Epithelial cell of prostate (primary cell): ENCODE results near the gene SLC39A11.

Experiments
- DNase-seq: peaks from one replicate; pipeline ENCODE4 v3.0.0-alpha.2; 2011; ENCODE audit warnings: low read depth, low spot score
- H3K27ac ChIP-seq: fragments of 450-650 bp; 2 replicates; pipeline ENCODE4 v1.5.1; 2017; ENCODE audit warnings: mild to moderate bottlenecking

SLC39A11 gene

DNA sequence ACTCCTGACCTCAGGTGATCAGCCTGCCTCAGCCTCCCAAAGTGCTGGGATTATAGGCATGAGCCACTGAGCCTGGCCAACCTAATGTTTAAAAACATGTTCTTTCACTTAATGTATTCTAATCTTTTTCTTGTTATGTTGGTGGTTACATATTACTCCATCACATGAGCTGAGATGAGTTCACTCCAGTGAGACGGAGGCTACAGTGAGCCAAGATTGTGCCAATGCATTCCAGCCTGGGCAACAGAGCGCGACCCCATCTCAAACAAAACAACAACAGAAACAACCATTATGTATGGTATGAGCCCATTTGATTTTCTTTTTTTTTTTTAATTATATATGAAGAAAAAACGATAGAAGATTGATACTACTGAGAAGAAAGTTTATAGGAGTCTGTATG, 39.6 kb downstream of the SLC39A11 start:
- no peak overlapping the region for H3K27ac ChIP-seq
- DNase-seq: no peak

DNA sequence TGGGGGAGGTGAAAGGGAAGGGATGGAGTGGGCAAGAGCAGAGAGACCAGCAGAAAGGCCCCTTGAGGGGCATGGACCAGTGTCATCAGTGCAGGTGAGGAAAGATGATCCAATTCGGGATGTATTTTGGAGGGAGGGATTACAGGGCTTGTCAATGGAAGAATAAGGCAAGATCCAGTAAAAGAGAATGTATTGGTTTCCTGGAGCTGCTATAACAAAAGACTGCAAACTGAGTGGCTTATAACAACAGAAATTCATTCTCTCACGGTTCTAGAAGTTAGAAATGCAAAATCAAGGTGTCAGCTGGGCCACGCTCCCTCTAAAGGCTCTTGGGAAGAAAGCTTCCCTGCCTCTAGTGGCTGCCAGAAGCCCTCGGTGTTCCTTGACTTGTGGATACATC, 41.7 kb downstream of the SLC39A11 start:
- no peak overlapping the region for H3K27ac ChIP-seq
- DNase-seq: no peak

DNA sequence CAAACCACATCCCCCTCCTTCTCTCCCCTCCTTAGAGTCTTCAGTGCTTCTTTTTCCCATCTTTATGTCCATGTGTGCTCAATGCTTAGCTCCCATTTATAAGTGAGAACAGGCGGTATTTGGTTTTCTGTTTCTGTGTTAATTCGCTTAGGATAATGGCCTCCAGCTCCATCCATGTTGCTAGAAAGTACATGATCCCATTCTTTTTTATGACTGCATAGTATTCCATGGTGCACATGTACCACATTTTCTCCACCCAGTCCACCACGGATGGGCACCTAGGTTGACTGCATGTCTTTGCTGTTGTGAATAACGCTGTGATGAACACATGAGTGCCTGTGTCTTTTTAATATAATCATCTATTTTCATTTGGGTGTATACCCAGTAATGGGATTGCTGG, 44.3 kb downstream of the SLC39A11 start:
- DNase-seq: no peak
- no peak overlapping the region for H3K27ac ChIP-seq

DNA sequence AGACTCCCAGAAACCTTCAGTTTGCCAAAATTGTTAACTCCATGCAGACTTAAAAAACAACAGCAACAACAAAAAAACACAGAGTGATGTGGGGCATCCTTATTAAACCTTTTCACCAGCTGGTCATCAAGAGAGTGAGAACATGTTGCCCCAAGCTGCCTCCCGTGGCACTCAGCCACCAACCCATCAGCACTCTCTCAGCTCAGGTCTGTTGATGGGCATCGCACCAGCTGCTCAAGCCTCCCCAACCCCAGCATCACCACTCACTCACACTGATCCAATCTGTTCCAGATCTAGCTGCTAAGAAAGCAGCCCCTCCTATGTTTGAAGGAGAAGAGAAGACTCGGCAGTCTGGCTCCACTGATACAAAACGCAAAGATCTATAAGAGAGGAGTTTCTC, 46.8 kb downstream of the SLC39A11 start:
- no peak for DNase-seq
- no peak overlapping the region for H3K27ac ChIP-seq

DNA sequence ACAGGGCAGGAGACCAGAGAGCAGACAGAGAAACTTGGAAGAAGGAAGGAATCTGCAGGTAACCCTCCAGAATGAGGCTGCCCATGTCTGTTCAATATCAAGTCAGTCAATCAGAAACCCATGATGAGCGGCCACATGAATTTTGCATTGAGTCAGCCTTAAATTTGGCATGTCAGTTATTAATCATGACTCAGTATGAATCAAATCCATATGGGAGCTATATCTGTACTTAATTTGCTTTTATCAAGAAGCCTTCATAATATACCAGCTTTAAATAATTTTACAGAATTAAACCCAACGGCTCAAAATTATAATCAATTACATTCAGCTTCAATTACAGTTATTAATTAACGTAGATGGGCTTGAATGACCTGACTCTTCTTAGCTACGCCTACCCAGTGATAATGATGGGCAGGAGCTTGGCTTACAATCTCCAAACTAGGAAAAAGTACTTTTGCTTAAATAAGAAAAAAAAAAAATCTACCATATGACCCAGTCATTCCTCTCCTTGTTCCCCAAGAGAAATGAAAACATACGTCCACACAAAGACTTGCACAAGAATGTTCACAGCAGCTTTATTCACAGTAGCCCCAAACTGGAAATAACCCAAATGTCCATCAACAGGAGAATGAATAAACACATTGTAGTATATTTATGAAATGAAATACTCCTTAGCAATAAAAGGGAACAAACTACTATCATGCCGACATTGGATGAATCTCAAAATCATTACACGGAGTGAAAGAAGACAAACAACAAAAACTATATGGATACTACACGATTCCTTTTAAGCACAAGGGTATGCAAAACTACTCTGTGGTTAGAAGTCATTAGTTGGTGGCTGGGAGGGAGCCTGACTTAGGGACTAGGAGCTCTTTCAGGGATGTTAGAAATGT, 48.6 kb downstream of the SLC39A11 start:
- no peak overlapping the region for H3K27ac ChIP-seq
- DNase-seq: no peak

DNA sequence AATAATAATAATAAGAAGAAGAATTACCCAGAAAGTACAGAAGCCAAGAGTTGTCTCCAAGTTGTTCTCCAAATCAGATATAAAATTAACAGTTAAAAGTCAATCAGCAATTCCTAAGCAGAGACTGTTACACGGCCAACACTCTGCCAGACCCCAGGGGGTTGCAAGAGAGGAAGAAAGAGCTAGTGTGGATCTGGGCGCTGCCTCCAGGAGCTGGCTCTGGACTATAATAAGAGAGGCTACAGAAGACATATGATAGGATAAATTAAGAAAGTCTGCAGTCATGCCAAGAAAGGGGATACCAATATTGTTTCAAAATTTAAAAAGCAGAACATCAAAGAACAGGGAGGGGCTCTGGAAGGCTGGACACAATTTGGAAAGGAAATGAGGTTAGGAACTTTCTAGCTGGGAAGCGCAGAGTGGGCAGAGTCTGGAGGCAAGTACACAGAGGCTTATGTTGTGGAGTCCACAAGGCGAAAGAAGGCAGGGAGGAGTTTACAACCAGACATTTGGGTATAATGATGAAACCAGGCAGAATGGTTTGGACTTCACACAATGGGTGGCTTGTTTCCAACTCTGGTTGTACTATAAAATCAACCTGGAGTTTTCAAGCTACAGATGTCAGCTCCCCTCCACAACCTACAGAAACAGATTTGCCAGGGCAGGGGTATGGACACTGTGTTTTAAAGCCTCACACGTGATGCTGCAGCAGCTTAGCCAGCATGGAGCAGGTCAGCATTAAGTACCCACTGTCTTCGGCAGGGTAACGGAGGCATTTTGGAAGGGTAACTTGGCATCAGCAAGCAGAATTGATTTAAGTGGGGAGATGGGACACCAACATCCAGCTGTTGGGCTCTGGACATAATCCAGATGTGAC, 49.4 kb downstream of the SLC39A11 start:
- DNase-seq: no peak
- H3K27ac ChIP-seq: no peak overlapping the region

DNA sequence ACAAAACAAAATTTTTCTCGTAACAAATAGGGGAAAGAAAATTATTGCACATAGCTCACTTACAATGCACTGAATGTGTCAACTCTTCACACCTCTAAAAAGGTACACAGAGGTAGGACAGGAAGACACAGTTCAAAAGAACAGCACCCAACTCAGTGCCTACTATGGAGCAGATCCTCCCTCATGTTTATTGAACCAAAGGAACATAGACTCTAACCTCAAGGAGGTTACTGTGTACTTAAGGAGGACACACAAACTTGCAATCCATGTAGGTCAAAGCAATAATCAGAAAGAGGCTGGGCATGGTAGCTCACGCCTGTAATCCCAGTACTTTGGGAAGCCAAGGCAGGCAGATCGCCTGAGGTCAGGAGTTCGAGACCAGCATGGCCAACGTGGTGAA, 50.3 kb downstream of the SLC39A11 start:
- no peak overlapping the region for H3K27ac ChIP-seq

DNA sequence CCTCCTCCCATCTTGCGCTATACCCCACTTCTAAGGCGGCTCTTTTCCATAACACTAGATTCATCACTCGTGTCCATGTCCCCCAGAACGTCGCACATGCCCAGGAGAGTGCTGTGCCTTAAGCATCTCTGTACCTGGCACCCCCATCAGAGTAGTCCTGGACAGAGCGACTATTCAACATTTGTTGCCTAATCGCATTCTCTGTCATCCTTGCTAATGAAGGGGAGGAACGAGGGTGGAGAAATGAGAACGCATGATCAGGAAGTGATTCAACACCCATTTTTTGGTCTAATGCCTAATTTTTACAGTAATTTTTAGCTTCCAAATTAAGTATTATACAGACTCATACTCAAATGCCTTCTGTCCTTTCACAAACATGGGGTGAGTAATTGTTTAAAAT, 53.2 kb downstream of the SLC39A11 start:
- H3K27ac ChIP-seq: no peak overlapping the region

More for the DNA sequence above, 50.3 kb downstream of the SLC39A11 start:
- DNase-seq: no peak

DNA sequence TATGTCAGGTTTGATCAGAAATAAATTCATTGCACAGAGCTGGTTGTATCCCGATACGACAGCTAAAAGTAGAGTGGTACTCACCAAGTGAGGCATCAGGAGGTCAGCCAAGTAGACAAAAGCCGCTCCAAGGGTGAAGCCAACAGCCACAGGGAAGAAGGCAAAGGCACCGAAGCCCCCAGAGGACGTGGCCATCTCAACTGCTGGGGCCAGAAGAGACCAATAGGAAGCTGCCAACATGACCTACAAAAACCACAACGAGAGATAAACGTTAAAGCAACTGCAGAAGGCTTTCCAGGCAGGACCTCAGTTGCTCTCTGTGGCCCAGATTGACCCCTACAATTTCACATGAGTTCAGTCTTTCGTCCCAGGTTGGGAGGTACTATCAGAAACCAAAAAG, 61.0 kb downstream of the SLC39A11 start:
- H3K27ac ChIP-seq: no peak overlapping the region
- DNase-seq: no peak

More for the DNA sequence above, 53.2 kb downstream of the SLC39A11 start:
- DNase-seq: no peak

DNA sequence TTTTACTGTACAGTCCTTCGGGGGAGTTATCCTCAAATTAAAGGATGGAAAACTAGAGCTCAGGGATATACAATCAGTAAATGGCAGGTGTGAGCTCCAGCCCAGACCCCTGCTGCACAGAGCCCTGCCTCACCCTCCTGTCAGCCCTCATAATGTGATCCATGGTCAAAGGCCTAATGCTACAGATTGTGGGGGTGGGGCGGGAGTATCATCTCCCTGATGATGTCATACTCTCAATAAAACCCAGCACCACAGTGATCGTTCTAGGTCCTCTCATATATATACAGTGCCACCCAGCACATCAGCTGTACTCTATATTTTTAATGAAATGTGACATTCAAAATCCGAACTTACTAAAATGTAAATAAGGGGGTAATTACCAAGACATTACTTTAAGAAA, 61.5 kb downstream of the SLC39A11 start:
- DNase-seq: no peak
- no peak overlapping the region for H3K27ac ChIP-seq

DNA sequence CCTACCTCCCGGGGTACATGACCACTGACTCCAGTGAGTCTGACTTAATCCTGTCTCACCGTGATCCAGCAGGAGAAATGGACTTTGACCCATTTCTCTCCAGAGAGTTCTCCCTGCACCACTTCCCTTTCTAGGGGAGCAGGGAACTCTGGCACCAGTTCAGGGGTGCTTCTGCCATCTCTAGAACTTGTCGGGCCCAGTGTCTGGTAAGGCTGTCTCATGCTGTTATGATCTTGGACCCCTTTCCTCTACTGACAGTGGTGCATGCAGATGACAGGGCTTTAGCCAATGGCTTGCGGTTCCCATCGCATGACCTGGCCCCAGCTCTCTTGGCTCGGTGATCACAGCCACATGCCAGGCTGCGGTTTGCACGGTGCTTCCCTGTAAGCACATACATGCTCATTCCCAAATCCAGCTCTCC, 62.0 kb downstream of the SLC39A11 start:
- DNase-seq: no peak
- no peak overlapping the region for H3K27ac ChIP-seq

DNA sequence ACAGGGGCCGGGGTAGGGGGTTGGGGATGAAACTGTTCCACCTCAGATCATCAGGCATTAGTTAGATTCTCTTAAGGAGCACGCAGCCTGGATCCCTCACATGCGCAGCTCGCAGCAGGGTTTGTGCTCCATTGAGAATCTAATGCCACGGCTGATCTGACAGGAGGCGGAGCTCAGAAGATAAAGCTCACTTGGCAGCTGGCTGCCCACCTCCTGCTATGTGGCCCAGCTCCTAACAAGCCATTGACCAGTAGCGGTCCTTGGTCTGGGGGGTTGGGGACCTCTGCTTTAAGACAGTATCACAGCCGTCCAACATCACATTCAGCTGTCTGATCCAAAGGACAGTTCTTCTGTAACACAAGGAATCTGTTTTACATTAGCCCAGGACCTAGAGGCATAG, 62.5 kb downstream of the SLC39A11 start:
- no peak for DNase-seq
- no peak overlapping the region for H3K27ac ChIP-seq

DNA sequence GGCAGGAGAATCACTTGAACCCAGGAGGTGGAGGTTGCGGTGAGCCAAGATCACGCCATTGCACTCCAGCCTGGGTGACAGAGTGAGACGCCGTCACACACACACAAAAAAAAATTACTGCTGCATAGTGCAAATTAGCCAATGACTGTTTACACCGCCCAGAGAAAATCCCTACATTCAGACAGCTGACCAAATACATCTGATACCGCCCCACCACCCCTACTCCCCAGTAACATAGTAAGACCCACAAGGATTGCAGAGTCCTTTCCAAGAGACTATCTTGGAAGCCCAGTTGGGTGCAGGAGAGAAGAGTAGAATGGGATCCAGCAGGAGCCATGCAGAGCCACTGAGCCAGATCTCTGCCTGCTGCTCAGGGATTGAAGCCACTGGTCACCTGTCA, 63.5 kb downstream of the SLC39A11 start:
- no peak overlapping the region for H3K27ac ChIP-seq
- DNase-seq: no peak

DNA sequence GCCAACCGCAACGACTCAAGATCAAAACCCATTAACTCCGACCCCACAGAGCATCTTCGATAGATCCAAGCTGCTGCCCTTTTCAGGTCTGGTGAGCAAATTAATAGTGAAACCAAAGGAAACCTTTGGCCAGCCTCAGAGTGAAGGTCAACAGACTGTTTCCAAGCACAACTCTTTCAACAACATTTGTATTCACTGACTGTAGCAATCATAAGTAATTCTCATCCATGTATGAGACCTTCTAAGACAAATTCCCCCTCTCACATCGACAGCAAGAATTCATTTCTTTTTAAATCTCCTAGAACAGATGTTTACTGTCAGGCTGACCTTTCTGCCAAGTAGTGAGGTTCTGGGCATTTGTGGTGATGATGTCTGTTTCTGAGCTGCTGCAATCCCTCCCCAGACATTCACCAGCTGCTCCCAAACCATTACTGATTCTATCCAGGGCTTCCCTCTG, 64.2 kb downstream of the SLC39A11 start:
- no peak overlapping the region for H3K27ac ChIP-seq
- DNase-seq: no peak

DNA sequence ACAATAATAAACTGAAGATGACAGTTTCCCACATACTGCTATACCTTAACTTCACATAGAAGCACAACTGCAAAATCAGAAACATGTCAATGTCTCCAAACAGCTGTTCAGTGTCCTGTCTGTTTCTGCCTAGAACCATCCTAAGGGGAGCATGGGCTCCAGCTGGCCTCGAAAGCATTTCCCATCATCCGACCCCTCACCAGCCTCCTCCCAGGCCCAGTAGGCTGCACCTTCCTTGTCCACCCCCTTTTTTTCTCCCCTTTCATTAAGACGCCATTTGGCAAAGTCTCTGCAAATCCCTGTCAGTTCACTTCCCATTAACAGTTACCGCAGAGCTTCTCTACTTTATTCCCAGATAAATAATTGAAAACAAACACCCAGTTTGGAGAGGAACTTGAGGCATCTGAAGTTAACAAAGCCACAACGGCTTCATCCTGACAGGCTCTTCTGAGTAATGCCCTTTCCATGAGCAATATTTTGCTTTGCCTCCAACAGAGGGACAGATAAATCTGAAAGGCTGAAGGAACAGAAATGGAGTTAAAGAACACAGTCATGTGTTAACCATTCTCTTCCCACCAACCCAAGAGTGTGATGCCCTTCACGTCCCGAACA, 65.3 kb downstream of the SLC39A11 start:
- DNase-seq: no peak
- H3K27ac ChIP-seq: no peak overlapping the region

DNA sequence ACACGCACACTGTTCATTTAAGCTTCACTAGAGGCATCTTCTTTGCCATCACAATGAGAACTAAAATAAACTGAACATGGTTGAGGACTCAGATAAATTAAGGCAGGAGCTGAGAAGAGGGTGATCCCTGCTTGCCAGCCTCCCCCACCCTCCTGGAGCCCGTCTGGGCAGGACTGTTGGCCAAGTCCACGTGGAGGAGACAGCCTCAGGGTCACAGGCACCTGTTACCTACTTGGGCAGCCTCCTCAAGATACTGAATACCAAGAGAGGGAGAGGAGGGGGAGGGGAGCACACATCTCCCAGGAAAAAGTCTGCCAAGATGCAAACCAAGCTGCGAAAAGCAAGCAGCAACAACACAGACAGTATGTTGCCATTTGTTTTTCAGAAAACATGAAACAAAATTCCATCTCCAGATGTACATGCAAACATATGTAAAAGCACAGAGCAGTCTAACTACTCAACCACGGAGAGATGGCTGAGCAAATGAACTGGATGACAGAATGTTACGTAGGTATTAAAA, 67.4 kb downstream of the SLC39A11 start:
- H3K27ac ChIP-seq: no peak overlapping the region
- DNase-seq: no peak

DNA sequence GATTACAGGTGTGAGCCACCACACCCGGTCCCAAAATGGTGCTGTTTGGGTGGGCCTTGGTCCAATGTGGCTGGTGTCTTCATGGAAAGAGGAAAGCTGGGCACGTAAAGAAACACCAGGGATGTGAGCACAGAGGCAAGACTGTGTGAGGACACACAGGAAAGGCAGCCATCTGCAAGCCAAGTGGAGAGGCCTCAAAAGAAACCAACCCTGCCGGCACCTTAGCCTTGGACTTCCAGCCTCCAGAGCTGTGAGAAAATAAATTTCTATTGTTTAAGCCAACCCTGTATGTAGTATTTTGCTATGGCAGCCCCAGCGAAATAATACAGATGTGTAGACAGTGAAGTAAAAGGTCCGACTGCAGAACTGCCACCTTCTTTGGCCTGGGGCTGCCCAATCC, 68.7 kb downstream of the SLC39A11 start:
- H3K27ac ChIP-seq: no peak overlapping the region

DNA sequence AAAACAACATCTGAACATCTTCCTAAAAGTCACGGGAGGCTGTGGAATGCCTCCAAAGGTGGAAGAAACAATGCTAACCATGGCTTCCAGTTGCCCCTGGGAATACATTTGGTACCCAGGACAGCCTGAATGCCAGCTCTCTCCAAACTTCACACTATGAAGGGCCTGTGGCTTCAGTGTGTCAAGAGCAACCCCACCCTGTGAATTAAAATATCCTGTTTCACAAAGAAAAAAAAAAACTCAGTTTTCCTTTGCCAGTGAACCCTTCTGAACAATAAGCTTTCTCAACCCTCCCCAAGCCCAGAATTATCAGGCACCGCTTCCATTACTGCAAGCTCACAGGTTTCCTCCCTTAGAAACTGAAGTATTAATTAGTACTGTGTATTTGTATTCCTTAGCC, 69.8 kb downstream of the SLC39A11 start:
- no peak for DNase-seq
- H3K27ac ChIP-seq: no peak overlapping the region

More for the DNA sequence above, 68.7 kb downstream of the SLC39A11 start:
- no peak for DNase-seq

DNA sequence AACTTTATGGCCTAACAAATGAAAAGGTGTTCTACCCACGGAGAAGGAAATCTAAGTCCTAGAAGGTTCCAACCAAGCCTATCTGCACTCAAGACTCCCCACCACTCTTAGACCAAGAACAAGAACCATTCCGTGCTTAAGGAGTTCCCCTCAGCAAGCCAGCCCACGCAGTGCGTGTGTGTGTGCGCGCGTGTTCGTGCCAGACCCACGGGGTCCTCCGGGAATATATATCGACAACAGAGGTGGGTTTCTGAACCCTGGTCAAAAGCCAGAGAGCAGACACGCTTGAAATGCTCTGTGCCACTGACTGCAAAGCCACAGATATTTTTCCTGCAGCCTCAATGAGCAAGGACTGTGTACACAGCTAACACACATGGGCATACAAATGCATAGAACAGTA, 70.7 kb downstream of the SLC39A11 start:
- DNase-seq: no peak
- H3K27ac ChIP-seq: no peak overlapping the region

DNA sequence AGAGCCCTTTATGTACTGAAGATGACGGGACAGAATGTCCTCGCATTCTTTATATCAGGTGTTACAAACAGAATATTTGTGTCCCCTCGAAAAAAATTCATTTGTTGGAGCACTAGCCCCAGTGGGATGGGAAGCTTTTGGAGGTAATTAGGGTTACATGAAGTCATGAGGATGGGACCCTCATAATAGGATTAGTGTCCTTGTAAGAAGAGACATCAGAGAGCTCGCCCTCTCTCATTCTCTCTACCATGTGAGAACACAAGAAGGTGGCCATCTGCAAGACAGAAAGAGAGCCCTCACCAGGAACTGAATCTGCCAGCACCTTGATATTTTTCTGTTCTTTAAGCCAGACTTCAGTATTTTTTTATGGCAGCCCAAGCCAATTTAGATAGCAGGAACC, 72.4 kb downstream of the SLC39A11 start:
- no peak overlapping the region for H3K27ac ChIP-seq
- no peak for DNase-seq

DNA sequence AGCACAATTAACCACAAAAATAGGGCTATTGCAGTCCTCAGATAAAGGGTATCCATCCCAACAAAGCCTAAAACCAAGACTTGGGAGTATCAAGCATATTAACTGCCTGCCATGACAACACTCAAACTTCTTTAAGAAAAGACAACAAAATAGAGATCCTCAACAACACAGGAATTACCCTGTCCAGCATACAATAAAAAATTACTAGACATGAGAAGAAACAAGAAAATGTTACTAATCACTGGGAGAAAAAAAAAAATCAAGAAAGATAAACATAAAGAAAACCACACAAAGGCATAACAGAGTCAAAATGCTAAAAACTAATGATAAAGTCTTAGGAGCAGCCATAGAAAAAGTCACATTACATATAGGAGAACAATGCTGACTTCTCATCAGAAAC, 73.9 kb downstream of the SLC39A11 start:
- DNase-seq: no peak
- H3K27ac ChIP-seq: no peak overlapping the region
